HUDEP-2 (cell line): ENCODE data around the gene CFL2.

Experiments used
- DNase-seq, 76 experiments: peaks; one replicate each; lab custom pipeline; 2025; ENCODE audit not compliant: unreplicated experiment in 76 of 76; lab: John Stamatoyannopoulos, UW

The CFL2 gene

DNA sequence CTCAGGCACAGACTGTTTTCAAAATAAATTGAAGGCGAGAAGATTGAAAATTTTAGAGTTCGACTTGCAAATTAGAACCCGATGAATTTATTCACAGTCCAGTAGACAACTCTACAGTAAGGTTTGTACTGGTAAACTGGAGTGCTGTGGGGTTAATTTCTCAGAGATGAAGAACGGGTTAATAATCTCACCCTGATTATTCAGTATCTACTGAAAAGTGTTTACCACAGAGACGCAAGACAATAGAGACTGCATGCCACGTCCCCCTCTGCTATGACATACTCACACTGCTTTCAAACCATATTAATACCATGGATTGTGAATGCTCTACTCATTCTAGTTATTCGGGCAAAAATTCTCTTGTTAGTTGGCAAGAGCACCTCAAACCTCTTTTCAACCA is 36.1 kb downstream of the CFL2 start:
- DNase-seq, result no peak

GRCh38 chr14:34676516-34677211 is 37.7 kb downstream of the CFL2 start:
- no peak for DNase-seq

DNA sequence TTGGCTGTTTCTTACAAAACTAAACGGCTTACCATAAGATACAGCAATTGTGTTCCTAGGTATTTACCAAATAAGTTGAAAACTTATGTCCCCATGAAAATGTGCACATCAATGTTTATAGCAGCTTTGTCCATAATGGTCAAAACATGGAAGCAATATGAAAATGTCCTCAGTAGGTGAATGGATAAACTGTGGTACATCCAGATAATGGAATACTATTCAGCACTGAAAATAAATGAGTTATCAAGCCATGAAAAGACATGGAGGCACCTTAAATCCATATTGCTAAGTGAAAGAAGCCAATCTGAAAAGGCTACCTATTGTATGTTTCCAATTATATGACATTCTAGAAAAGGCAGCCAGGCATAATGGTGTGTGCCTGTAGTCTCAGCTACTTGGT is 40.7 kb downstream of the CFL2 start:
- no peak for DNase-seq

DNA sequence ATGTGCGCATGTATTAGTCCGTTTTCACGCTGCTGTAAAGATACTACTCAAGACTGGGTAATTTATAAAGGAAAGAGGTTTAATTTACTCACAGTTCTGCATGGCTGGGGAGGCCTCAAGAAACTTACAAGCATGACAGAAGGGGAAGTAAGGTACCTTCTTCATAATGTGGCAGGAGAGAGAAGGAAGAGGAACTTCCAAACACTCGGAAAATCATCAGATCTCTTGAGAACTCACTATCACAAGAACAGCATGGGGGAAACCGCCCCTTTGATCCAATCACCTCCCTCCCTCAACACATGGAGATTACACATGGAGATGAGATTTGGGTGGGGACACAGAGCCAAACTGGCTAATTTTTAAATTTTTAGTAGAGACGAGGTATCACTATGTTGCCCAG is 42.7 kb downstream of the CFL2 start:
- DNase-seq, result no peak

GRCh38 chr14:34668111-34668510 is 46.3 kb downstream of the CFL2 start:
- no peak for DNase-seq

GRCh38 chr14:34667007-34667406 is 47.4 kb downstream of the CFL2 start:
- no peak for DNase-seq

DNA sequence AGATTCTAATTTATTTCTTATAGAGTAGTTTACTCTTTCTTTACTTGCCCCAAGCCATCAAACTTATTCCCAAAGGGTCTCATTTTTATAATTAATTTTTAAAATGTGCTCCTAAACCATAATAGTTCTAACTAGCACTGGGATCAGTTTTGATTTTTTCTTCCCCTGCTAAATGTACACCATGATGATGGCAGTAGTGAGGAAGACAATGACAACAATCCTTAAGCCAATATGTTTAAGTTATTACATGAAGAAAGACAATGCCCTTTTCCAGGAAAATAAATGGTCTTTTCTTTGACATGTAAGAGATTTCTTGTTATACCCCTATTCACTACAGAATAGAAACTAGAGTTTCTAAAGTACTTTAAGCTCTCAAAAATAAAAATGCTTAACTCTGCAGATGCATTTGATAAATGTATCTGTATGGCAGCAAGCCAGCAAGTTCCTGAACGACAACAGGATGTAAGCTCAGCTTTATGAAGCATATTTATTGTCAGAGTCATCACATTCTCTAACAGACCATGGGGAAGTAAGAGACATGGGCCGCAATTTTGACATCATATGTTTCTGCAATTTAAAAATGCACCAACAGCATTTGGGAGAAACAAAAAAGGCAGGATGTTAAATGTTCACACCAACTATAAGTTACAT is 48.5 kb downstream of the CFL2 start:
- no peak for DNase-seq

- DNase-seq, result no peak
These were observed 51.8 kb downstream of the CFL2 start for GRCh38 chr14:34662561-34663088.

DNA sequence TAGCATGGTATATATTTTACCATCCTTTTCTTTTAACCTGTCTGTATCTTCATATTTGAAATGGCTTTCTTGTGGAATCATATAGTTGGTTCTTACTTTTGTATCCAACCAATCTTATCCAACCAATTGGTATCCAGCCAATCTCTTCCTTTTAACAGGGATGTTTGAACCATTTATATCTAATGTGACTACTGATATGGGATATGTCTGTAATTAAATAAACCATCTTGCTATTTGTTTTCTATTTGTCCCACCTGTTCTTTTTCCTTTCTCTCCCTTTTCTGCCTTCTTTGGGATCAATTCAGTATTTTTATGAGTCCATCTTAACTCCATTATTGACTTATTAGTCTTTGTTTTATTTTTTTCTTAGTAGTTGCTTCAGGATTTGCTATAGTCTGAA is 53.6 kb downstream of the CFL2 start:
- no peak for DNase-seq
